ENCODE measurements around the gene USH1G. TPM values are rescaled to one million over a fixed set of nuclear protein-coding genes. Genes with fewer than 3 reads are reported as not detected.
A peak's percentile ranks its signal among the peaks of the same experiment; 100 is the strongest.

Gene USH1G
- total and polyA plus RNA-seq, 2 of the 13 experiments (the other 11 are each of a cell fraction or from before 2014, with no cell fraction given): 0.04 TPM; not detected in 1

GRCh38 chr17:74923538-74924249 is 639 bp upstream of the USH1G start (continued):
- TF ChIP-seq ZBTB40 (IDR thresholded peaks at IDR 0.05) (no peak), ZBTB40 (CRISPR knock-in tag; IDR thresholded peaks at IDR 0.05) (peak; percentile 55; the same call in 1 of the 2 replicates), ZNF883 (CRISPR knock-in tag; IDR thresholded peaks at IDR 0.05; ENCODE audit: not compliant biosample characterization) (peak; percentile 77), TMF1 (CRISPR knock-in tag; IDR thresholded peaks at IDR 0.05; ENCODE audit: low read depth) (0 out of 2 replicates have a peak, but pooled peaks have one; percentile 64), ZNF550 (CRISPR knock-in tag; IDR thresholded peaks at IDR 0.05; ENCODE audit: borderline replicate concordance) (no peak), IRF2 (CRISPR knock-in tag; IDR thresholded peaks at IDR 0.05) (peak; percentile 45; the same call in 1 of the 2 replicates), ZNF430 (CRISPR knock-in tag; IDR thresholded peaks at IDR 0.05) (peak; percentile 50; the same call in 1 of the 2 replicates), ATF3 (CRISPR knock-in tag; IDR thresholded peaks at IDR 0.05) (0 out of 2 replicates have a peak, but pooled peaks have one; percentile 29), ZSCAN21 (CRISPR knock-in tag; IDR thresholded peaks at IDR 0.05; ENCODE audit: borderline replicate concordance) (peak; percentile 83; the same call in 1 of the 2 replicates), TFE3 (CRISPR knock-in tag; IDR thresholded peaks at IDR 0.05) (0 out of 2 replicates have a peak, but pooled peaks have one; percentile 51), ZBTB39 (CRISPR knock-in tag; IDR thresholded peaks at IDR 0.05) (0 out of 2 replicates have a peak, but pooled peaks have one; percentile 37), GATAD1 (CRISPR knock-in tag; IDR thresholded peaks at IDR 0.05) (0 out of 2 replicates have a peak, but pooled peaks have one; percentile 26), ZNF768 (CRISPR knock-in tag; IDR thresholded peaks at IDR 0.05) (peak; percentile 61; the same call in 1 of the 2 replicates), ARNT2 (CRISPR knock-in tag; IDR thresholded peaks at IDR 0.05; ENCODE audit: low read depth) (peak; percentile 78), CENPBD1 (CRISPR knock-in tag; IDR thresholded peaks at IDR 0.05; ENCODE audit: borderline replicate concordance, low read depth) (no peak)

All from HepG2 (cell line).